Activated naive CD8-positive, alpha-beta T cell treated with anti-CD3 and anti-CD28 coated beads, Interleukin-2, amount 50 U/mL, for 16 hours (primary cell): ENCODE data around the gene GATA5.

Experiments used
- DNase-seq: peaks from one replicate; pipeline ENCODE4 v3.0.0-alpha.2; 2020; ENCODE audit warnings: low read depth, low spot score

The GATA5 gene

GRCh38 chr20:62418709-62419487 lies 56.9 kb downstream of the GATA5 start:
- DNase-seq: no peak

GRCh38 chr20:62417981-62418708 lies 57.6 kb downstream of the GATA5 start:
- no peak for DNase-seq

- no peak for DNase-seq
Measured at GRCh38 chr20:62416651-62417637, 58.9 kb downstream of the GATA5 start.

- no peak for DNase-seq
Measured at GRCh38 chr20:62415354-62416111, 60.3 kb downstream of the GATA5 start.

- DNase-seq: no peak
Measured at GRCh38 chr20:62413896-62414481, 61.8 kb downstream of the GATA5 start.
